ENCODE measurements around the gene DNTTIP2. TPM values are rescaled to one million over a fixed set of nuclear protein-coding genes. Genes with fewer than 3 reads are reported as not detected.
A peak's percentile ranks its signal among the peaks of the same experiment; 100 is the strongest.

Gene DNTTIP2
- total and polyA plus RNA-seq, 4 donors: 36.6 to 79.9 (median 46.7) TPM

- TF ChIP-seq CTCF (IDR thresholded peaks at IDR 0.05; ENCODE audit: control extremely low read depth, extremely low read depth): no peak
- Histone ChIP-seq H3K4me3 (no peak overlapping the region), H3K9me3 (ENCODE audit: control insufficient read depth in 4 of 4, insufficient read depth in 3 of 4, low read length in 3 of 4) (no peaks in the 10 kb centered on the region), H3K27me3 (ENCODE audit: control insufficient read depth in 3 of 3, insufficient read depth in 3 of 3, low read length in 2 of 3) (peaks cover 0 to 1% (median 0%) of the 10 kb centered on the region in 3 donors), H3K9ac (ENCODE audit: insufficient read depth in 1 of 2, low read length in 2 of 2) (no peak overlapping the region), H3K36me3 (ENCODE audit: control insufficient read depth in 4 of 4, insufficient read depth in 4 of 4, low read length in 4 of 4) (no peaks in the 10 kb centered on the region), H3K4me1 (ENCODE audit: control insufficient read depth in 5 of 5, insufficient read depth in 5 of 5, low read length in 5 of 5) (peaks cover 0 to 10% (median 6%) of the 10 kb centered on the region in 5 donors), H3K27ac (ENCODE audit: low read depth in 1 of 2, low read length in 1 of 2) (no peak overlapping the region)
- DNase-seq: no peak
- no peak for ATAC-seq (ENCODE audit: insufficient read depth, low FRiP score)
- WGBS, 2 donors: 88 to 92% methylated on average over 4 of the region's 4 CpGs
These were observed 57.4 kb downstream of the DNTTIP2 start for GRCh38 chr1:93821423-93822144.

- Histone ChIP-seq H3K27ac (ENCODE audit: low read depth in 1 of 2, low read length in 1 of 2) (no peak overlapping the region), H3K9me3 (ENCODE audit: control insufficient read depth in 4 of 4, insufficient read depth in 3 of 4, low read length in 3 of 4) (no peaks in the 10 kb centered on the region), H3K9ac (ENCODE audit: insufficient read depth in 1 of 2, low read length in 2 of 2) (no peak overlapping the region), H3K27me3 (ENCODE audit: control insufficient read depth in 3 of 3, insufficient read depth in 3 of 3, low read length in 2 of 3) (no peaks in the 10 kb centered on the region), H3K4me1 (ENCODE audit: control insufficient read depth in 5 of 5, insufficient read depth in 5 of 5, low read length in 5 of 5) (peaks cover 0 to 11% (median 6%) of the 10 kb centered on the region in 5 donors), H3K4me3 (no peak overlapping the region), H3K36me3 (ENCODE audit: control insufficient read depth in 4 of 4, insufficient read depth in 4 of 4, low read length in 4 of 4) (no peaks in the 10 kb centered on the region)
- WGBS, 2 donors: 83 to 89% methylated on average over 10 of the region's 10 CpGs
- ATAC-seq (ENCODE audit: insufficient read depth, low FRiP score) (no peak), DNase-seq (no peak)
- TF ChIP-seq CTCF (IDR thresholded peaks at IDR 0.05; ENCODE audit: control extremely low read depth, extremely low read depth): no peak
These were observed 58.2 kb downstream of the DNTTIP2 start for GRCh38 chr1:93820554-93821422.

GRCh38 chr1:93818570-93818959, 60.4 kb downstream of the DNTTIP2 start:
- Histone ChIP-seq H3K9me3 (ENCODE audit: control insufficient read depth in 4 of 4, insufficient read depth in 3 of 4, low read length in 3 of 4) (no peaks in the 10 kb centered on the region), H3K4me1 (ENCODE audit: control insufficient read depth in 5 of 5, insufficient read depth in 5 of 5, low read length in 5 of 5) (peaks cover 0 to 26% (median 10%) of the 10 kb centered on the region in 5 donors), H3K4me3 (no peak overlapping the region), H3K9ac (ENCODE audit: insufficient read depth in 1 of 2, low read length in 2 of 2) (no peak overlapping the region), H3K27me3 (ENCODE audit: control insufficient read depth in 3 of 3, insufficient read depth in 3 of 3, low read length in 2 of 3) (no peaks in the 10 kb centered on the region), H3K27ac (ENCODE audit: low read depth in 1 of 2, low read length in 1 of 2) (peak overlapping the region in 1 of 2 donors; percentile 7), H3K36me3 (ENCODE audit: control insufficient read depth in 4 of 4, insufficient read depth in 4 of 4, low read length in 4 of 4) (no peaks in the 10 kb centered on the region)
- no peak for ATAC-seq (ENCODE audit: insufficient read depth, low FRiP score)
- TF ChIP-seq CTCF (IDR thresholded peaks at IDR 0.05; ENCODE audit: control extremely low read depth, extremely low read depth): no peak
- no peak for DNase-seq

Data from lung (tissue), 12 donors.